Measurements from ENCODE around the gene MEGF8. TPM values are rescaled to one million over a fixed set of nuclear protein-coding genes. Genes with fewer than 3 reads are reported as not detected.

The MEGF8 gene
- total and polyA plus RNA-seq, 2 of the 8 experiments (the other 6 are each of a cell fraction or from before 2014, with no cell fraction given): 13.0 to 23.7 TPM

GRCh38 chr19:42401365-42402303, 76.2 kb downstream of the MEGF8 start (continued):
- TF ChIP-seq TAF7 (optimal IDR thresholded peaks at IDR 0.05; ENCODE audit: borderline replicate concordance, low read depth, low read length): peak; percentile 63
- TF ChIP-seq CBX8 (IDR thresholded peaks at IDR 0.05; ENCODE audit: borderline replicate concordance, low read depth, low read length): no peak
- peak; percentile 55; the same call in 1 of the 2 replicates for TF ChIP-seq TBP (IDR thresholded peaks at IDR 0.05; ENCODE audit: low read depth, low read length)
- peak; percentile 51; the same call in 1 of the 2 replicates for TF ChIP-seq PHF8 (conservative IDR thresholded peaks at IDR 0.05; ENCODE audit: low read depth, low read length)
- peak; percentile 41 for TF ChIP-seq KDM4A (IDR thresholded peaks at IDR 0.05; ENCODE audit: low read depth, low read length, severe bottlenecking)
- TF ChIP-seq TCF12 (IDR thresholded peaks at IDR 0.05; ENCODE audit: low read depth, low read length): 0 out of 2 replicates have a peak, but pooled peaks have one; percentile 13
- TF ChIP-seq SP4 (IDR thresholded peaks at IDR 0.05; ENCODE audit: low read length): peak; percentile 70; the same call in 1 of the 2 replicates
- TF ChIP-seq JUND (IDR thresholded peaks at IDR 0.05; ENCODE audit: low read length): peak; percentile 14; the same call in 1 of the 2 replicates
- no peak for TF ChIP-seq CTBP2 (IDR thresholded peaks at IDR 0.05; ENCODE audit: borderline replicate concordance, insufficient read depth, insufficient read length, low read length)
- no peak for TF ChIP-seq KDM5A (IDR thresholded peaks at IDR 0.05; ENCODE audit: low read length)
- TF ChIP-seq ASH2L (IDR thresholded peaks at IDR 0.05; ENCODE audit: low read length): peak; percentile 71
- TF ChIP-seq SIN3A (conservative IDR thresholded peaks at IDR 0.05 in 1 of 2, IDR thresholded peaks at IDR 0.05 in 1 of 2; ENCODE audit: low read depth in 1 of 2, low read length in 2 of 2): peak; percentile 34 to 79; a peak in 2 of 4 replicates
- no peak for TF ChIP-seq FOSL1 (IDR thresholded peaks at IDR 0.05; ENCODE audit: insufficient read depth, low read depth, low read length)
- TF ChIP-seq KDM1A (IDR thresholded peaks at IDR 0.05; ENCODE audit: borderline replicate concordance, low read length): no peak
- TF ChIP-seq BRCA1 (IDR thresholded peaks at IDR 0.05; ENCODE audit: low read depth, low read length): no peak
- TF ChIP-seq TAF1 (IDR thresholded peaks at IDR 0.05; ENCODE audit: low read depth, low read length): peak; percentile 25; the same call in 1 of the 2 replicates
- TF ChIP-seq MAFK (IDR thresholded peaks at IDR 0.05; ENCODE audit: low read depth, low read length): no peak
- peak; percentile 46; the same call in 1 of the 2 replicates for TF ChIP-seq TEAD4 (IDR thresholded peaks at IDR 0.05; ENCODE audit: low read depth, low read length)
- TF ChIP-seq BCL11A (IDR thresholded peaks at IDR 0.05; ENCODE audit: low read depth in 2 of 2, low read length in 2 of 2): no peak
- no peak for TF ChIP-seq SAP30 (IDR thresholded peaks at IDR 0.05; ENCODE audit: insufficient read depth, insufficient replicate concordance, low read length)
- TF ChIP-seq RAD21 (IDR thresholded peaks at IDR 0.05 in 1 of 2, conservative IDR thresholded peaks at IDR 0.05 in 1 of 2; ENCODE audit: low read depth in 2 of 2, low read length in 2 of 2): peak; percentile 45 to 61; a peak in 3 of 4 replicates
- peak; percentile 81 for TF ChIP-seq MAX (IDR thresholded peaks at IDR 0.05)
